GM12873 (cell line): ENCODE data around the gene PTGDS.

Experiments used
- CTCF ChIP-seq: IDR thresholded peaks from 2 replicates; pipeline ENCODE4 v1.5.1; 2012; ENCODE audit warnings: low read depth, mild to moderate bottlenecking, moderate library complexity, low read length, control low read depth; ENCODE audit not compliant: insufficient read depth; ENCODE audit errors: missing control alignments

Gene PTGDS

GRCh38 chr9:137012694-137013570, 35.6 kb downstream of the PTGDS start:
- no peak for TF ChIP-seq CTCF

GRCh38 chr9:137013571-137013940, 36.3 kb downstream of the PTGDS start:
- no peak for TF ChIP-seq CTCF

GRCh38 chr9:137014166-137014565, 36.9 kb downstream of the PTGDS start:
- no peak for TF ChIP-seq CTCF

- no peak for TF ChIP-seq CTCF
These were observed 37.7 kb downstream of the PTGDS start for GRCh38 chr9:137014776-137015539.

GRCh38 chr9:137015540-137015930, 38.2 kb downstream of the PTGDS start:
- TF ChIP-seq CTCF = no peak

- no peak for TF ChIP-seq CTCF
These were observed 38.7 kb downstream of the PTGDS start for GRCh38 chr9:137015976-137016375.

GRCh38 chr9:137016436-137016835, 39.1 kb downstream of the PTGDS start:
- TF ChIP-seq CTCF = no peak
